BLaER1 (cell line): Measurements from ENCODE around the gene NPIPB8.
"Not testable (repeated sequence)": the region's sequence is repeated elsewhere in the genome, so short reads cannot be mapped to it uniquely, and the experiment has no call there.

Experiments used
- H3K27ac ChIP-seq: shearing (Covaris generic); formaldehyde crosslinking; 2 replicates; pipeline ENCODE4 v1.8.1; 2022
- H3K27me3 ChIP-seq: shearing (Covaris generic); formaldehyde crosslinking; 2 replicates; pipeline ENCODE4 v1.8.1; 2022
- H3K36me3 ChIP-seq: shearing (Covaris generic); formaldehyde crosslinking; 2 replicates; pipeline ENCODE4 v1.8.1; 2022
- H3K4me1 ChIP-seq: shearing (Covaris generic); formaldehyde crosslinking; 2 replicates; pipeline ENCODE4 v1.8.1; 2022
- H3K4me2 ChIP-seq: shearing (Covaris generic); formaldehyde crosslinking; 2 replicates; pipeline ENCODE4 v1.8.1; 2022
- H3K4me3 ChIP-seq: shearing (Covaris generic); formaldehyde crosslinking; 2 replicates; pipeline ENCODE4 v1.8.1; 2022
- H3K9ac ChIP-seq: shearing (Covaris generic); formaldehyde crosslinking; 2 replicates; pipeline ENCODE4 v1.8.1; 2022
- H3K9me3 ChIP-seq: shearing (Covaris generic); formaldehyde crosslinking; 2 replicates; pipeline ENCODE4 v1.8.1; 2022
- H4K20me1 ChIP-seq: shearing (Covaris generic); formaldehyde crosslinking; 2 replicates; pipeline ENCODE4 v1.8.1; 2022
- Cebpa-rat ChIP-seq: shearing (Covaris generic); IDR thresholded peaks from 2 replicates; pipeline ENCODE4 v1.8.1; 2022

NPIPB8 gene

GRCh38 chr16:28615486-28616223, 22.2 kb upstream of the NPIPB8 start:
- not testable (repeated sequence) for H3K9me3 ChIP-seq, H3K27ac ChIP-seq, H3K9ac ChIP-seq, H3K36me3 ChIP-seq, H3K27me3 ChIP-seq, H3K4me3 ChIP-seq, H4K20me1 ChIP-seq
- Histone ChIP-seq H3K4me2 (peak overlapping the region; percentile 74; the same call in 1 of the 2 replicates), H3K4me1 (peaks cover 47% of the 10 kb centered on the region)

- not testable (repeated sequence) for H3K9ac ChIP-seq, H3K36me3 ChIP-seq, H3K9me3 ChIP-seq, H3K27me3 ChIP-seq, H3K4me3 ChIP-seq, H4K20me1 ChIP-seq
- peaks cover 41% of the 10 kb centered on the region for H3K4me1 ChIP-seq
- H3K27ac ChIP-seq, result peak overlapping the region; percentile 55; the same call in 1 of the 2 replicates
- H3K4me2 ChIP-seq, result peak overlapping the region; percentile 74
Measured at GRCh38 chr16:28616224-28616577, 21.7 kb upstream of the NPIPB8 start.

- Histone ChIP-seq H3K4me3 (no peak overlapping the region), H3K27ac (peak overlapping the region; percentile 55; the same call in 1 of the 2 replicates), H3K36me3 (no peaks in the 10 kb centered on the region), H3K4me1 (peaks cover 41% of the 10 kb centered on the region), H3K9ac (no peak overlapping the region; the same call in 1 of the 2 replicates), H4K20me1 (no peaks in the 10 kb centered on the region), H3K27me3 (no peaks in the 10 kb centered on the region), H3K9me3 (no peaks in the 10 kb centered on the region), H3K4me2 (peak overlapping the region; percentile 74)
- TF ChIP-seq Cebpa-rat, result no peak
Measured at GRCh38 chr16:28616636-28617035, 21.2 kb upstream of the NPIPB8 start.

DNA sequence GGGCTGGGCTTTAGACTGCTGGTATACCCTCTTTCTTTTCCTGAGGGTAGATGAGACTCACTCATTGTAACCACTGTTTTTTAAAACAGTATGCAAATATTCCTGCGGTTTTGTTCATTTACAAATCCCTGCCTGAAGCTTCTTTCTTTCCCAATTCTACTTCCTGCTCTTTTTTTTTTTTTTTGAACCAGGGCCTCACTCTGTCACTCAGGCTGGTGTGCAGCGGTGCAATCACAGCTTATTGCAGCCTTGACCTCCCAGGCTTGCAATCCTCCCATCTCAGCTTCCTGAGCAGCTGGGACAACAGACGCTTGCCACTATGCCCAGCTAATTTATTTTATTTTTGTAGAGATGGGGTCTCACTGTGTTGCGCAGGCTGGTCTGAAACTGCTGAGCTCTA, 20.0 kb upstream of the NPIPB8 start:
- peak; percentile 76 for TF ChIP-seq Cebpa-rat
- Histone ChIP-seq H3K4me3 (peak overlapping the region; percentile 22; the same call in 1 of the 2 replicates), H3K27ac (peak overlapping the region; percentile 56), H3K9me3 (no peaks in the 10 kb centered on the region), H3K9ac (peak overlapping the region; percentile 49; the same call in 1 of the 2 replicates), H3K27me3 (no peaks in the 10 kb centered on the region), H3K4me2 (peak overlapping the region; percentile 74), H4K20me1 (no peaks in the 10 kb centered on the region), H3K36me3 (no peaks in the 10 kb centered on the region), H3K4me1 (peaks cover 50% of the 10 kb centered on the region)

DNA sequence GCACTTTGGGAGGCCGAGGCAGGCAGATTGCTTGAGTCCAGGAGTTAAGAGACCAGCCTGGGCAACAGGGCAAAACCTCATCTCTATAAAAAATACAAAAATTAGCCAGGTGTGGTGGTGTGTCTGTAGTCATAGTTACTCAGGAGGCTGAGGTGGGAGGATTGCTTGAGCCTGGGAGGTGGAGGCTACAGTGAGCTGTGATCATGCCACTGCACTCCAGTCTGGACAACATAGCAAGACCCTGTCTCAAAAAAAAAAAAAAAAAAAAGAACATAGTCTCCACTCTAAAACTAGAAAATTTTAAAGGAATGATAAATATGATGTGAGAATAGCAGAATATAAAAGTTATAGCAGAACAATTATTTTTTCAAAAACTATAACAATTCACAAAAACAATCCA, 17.5 kb upstream of the NPIPB8 start:
- not testable (repeated sequence) for H3K36me3 ChIP-seq, H3K4me2 ChIP-seq, H3K27me3 ChIP-seq, H3K4me3 ChIP-seq, H3K9ac ChIP-seq, H4K20me1 ChIP-seq, H3K9me3 ChIP-seq, H3K27ac ChIP-seq
- H3K4me1 ChIP-seq, result peaks cover 55% of the 10 kb centered on the region

GRCh38 chr16:28621481-28622155, 16.2 kb upstream of the NPIPB8 start:
- Histone ChIP-seq H3K9ac (no peak overlapping the region), H3K4me3 (peak overlapping the region; percentile 67), H3K27ac (no peak overlapping the region), H3K4me1 (peaks cover 45% of the 10 kb centered on the region), H3K4me2 (peak overlapping the region; percentile 69), H3K9me3 (no peaks in the 10 kb centered on the region), H3K36me3 (no peaks in the 10 kb centered on the region), H3K27me3 (no peaks in the 10 kb centered on the region), H4K20me1 (no peaks in the 10 kb centered on the region)
- no peak for TF ChIP-seq Cebpa-rat

DNA sequence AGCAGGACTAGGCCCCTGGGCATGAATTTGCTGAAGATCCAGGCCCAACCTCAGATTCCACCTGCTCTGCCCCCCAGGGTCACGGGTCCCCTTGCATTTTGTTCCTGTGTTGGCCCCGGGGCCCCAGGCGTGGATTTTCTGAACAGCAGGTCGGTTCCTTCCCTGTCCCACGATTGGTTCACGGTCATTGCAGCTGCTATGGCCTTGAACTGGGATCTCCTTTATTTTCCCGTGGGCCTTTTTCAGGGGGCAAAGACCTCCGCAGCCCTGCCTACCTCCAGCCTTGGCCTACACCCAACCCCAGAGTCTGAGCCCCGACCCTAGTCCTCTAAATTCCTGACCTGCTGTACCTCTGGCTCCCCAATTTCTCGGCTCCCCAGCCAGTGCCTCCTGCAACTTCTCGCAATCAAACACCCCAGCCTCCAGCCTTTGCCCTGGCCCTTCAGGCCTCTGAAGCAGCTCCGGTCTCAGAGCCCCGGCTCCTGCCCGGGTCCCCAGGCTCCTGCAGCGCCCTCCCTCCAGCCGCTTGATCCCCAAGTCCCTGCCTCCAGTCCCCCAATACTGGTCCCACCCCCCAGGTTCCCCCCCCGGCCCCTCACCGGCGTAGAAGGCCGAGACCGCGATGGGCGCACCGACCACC, 15.2 kb upstream of the NPIPB8 start:
- peak overlapping the region; percentile 69 for H3K4me2 ChIP-seq
- H4K20me1 ChIP-seq, H3K36me3 ChIP-seq, H3K9me3 ChIP-seq, H3K27me3 ChIP-seq: not testable (repeated sequence)
- peaks cover 35% of the 10 kb centered on the region for H3K4me1 ChIP-seq
- H3K9ac ChIP-seq, result peak overlapping the region; percentile 76
- H3K4me3 ChIP-seq, result peak overlapping the region; percentile 67
- peak overlapping the region; percentile 80 for H3K27ac ChIP-seq

- Histone ChIP-seq H3K9me3 (no peaks in the 10 kb centered on the region), H3K36me3 (no peaks in the 10 kb centered on the region), H3K27me3 (no peaks in the 10 kb centered on the region), H3K4me2 (peak overlapping the region; percentile 69), H3K27ac (peak overlapping the region; percentile 80), H3K4me1 (peaks cover 29% of the 10 kb centered on the region), H3K4me3 (peak overlapping the region; percentile 67), H3K9ac (peak overlapping the region; percentile 76), H4K20me1 (no peaks in the 10 kb centered on the region)
- TF ChIP-seq Cebpa-rat, result no peak
Measured at GRCh38 chr16:28623172-28623711, 14.6 kb upstream of the NPIPB8 start.

DNA sequence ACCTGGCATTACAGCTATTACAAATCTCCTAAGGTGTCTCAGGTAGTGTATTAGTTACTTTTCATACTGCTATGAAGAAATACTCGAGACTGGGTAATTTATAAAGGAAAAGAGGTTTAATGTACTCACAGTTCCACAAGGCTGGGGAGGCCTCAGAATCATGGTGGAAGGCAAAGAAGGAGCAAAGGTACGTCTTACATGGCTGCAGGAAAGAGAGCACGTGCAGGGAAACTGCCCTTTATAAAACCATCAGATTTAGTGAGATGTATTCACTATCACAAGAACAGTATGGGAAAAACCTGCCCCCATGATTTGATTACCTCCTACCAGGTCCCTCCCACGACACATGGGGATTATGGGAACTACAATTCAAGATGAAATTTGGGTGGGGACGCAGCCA, 7.0 kb upstream of the NPIPB8 start:
- H3K27me3 ChIP-seq, H3K4me1 ChIP-seq, H3K9me3 ChIP-seq, H3K4me3 ChIP-seq, H3K36me3 ChIP-seq, H3K4me2 ChIP-seq, H4K20me1 ChIP-seq, H3K27ac ChIP-seq, H3K9ac ChIP-seq: not testable (repeated sequence)

DNA sequence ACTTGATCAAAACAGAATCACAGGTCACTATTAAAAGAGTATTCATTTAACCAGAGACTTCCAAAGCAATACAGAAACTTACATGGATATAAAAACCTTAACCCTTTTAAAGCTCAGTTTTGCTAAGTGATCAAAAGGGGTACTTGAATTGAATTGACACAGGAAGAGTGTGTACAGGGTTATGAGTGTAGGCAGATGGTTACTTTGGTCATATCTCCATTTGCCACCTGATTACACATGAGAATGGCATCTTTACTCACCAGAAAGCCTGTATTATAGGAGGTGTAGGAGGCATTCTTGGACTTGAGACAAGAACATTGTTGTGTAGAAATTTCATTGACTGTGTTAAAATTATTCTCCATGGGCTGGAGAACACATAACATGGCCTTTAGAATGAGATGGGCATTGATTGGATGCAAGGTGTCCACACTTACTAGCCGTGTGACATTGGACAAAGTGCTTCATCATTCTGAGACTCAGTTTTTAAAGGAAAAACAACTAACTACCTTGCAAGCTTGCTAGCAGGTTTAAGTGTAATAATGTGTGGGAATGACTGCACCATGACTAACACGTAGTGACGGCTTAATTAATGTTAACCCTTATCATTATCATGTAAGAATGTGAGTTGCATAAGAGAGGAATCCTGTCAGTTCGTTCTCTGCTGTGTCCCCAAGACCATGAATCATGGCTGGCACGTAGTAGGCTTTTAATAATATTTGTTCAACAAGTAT, 1.6 kb upstream of the NPIPB8 start:
- H3K36me3 ChIP-seq, H4K20me1 ChIP-seq, H3K4me1 ChIP-seq, H3K9ac ChIP-seq, H3K4me2 ChIP-seq, H3K27me3 ChIP-seq, H3K27ac ChIP-seq, H3K4me3 ChIP-seq, H3K9me3 ChIP-seq: not testable (repeated sequence)

DNA sequence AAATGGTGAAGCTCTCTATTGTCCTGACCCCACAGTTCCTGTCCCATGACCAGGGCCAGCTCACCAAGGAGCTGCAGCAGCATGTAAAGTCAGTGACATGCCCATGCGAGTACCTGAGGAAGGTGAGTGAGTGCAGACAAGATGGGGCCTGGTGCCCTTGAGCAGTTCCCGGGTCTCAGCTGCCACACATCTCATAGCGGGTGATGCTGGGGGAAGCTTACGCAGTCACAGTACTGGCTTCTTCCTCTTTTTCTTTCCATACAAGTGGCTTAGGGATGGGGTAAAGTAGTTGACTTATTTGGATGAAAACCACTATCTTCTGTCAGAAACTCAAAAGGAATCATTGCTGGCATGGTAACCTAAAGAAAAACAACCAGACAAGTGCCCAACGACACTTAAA, 494 bp downstream of the NPIPB8 start:
- H3K27ac ChIP-seq, H3K27me3 ChIP-seq, H3K4me1 ChIP-seq, H3K9me3 ChIP-seq, H4K20me1 ChIP-seq, H3K9ac ChIP-seq, H3K36me3 ChIP-seq, H3K4me2 ChIP-seq, H3K4me3 ChIP-seq: not testable (repeated sequence)

DNA sequence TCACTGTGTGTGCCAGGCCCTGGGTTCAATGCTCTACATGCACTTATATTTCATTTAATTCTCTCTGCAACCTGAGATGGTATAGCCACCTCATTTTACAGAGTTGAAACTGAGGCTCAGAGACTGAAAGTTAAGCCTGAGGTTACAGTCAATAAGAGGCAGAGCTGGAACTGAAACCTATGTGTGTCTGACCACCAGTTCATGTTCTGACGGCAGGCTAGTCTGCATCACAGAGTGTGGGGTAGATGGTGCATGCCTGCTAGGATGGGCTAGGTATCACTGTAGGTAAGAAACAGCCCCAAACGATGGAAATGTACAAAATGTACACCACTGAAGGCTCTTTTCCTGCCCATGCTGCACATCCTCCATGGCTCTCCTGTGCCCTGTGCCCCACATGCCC, 2.1 kb downstream of the NPIPB8 start:
- not testable (repeated sequence) for H3K4me1 ChIP-seq, H3K9ac ChIP-seq, H3K4me2 ChIP-seq, H3K9me3 ChIP-seq, H3K4me3 ChIP-seq, H4K20me1 ChIP-seq, H3K27ac ChIP-seq, H3K27me3 ChIP-seq, H3K36me3 ChIP-seq

DNA sequence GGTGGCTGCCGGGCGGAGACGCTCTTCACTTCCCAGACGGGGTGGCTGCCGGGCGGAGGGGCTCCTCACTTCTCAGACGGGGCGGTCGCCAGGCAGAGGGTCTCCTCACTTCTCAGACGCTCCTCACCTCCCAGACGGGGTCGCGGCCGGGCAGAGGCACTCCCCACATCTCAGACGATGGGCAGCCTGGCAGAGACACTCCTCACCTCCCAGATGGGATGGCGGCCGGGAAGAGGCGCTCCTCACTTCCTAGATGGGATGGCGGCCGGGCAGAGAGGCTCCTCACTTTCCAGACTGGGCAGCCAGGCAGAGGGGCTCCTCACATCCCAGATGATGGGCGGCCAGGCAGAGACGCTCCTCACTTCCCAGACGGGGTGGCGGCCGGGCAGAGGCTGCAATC, 28.4 kb downstream of the NPIPB8 start:
- H3K9ac ChIP-seq, H3K4me3 ChIP-seq, H4K20me1 ChIP-seq, H3K27ac ChIP-seq, H3K4me1 ChIP-seq, H3K27me3 ChIP-seq, H3K9me3 ChIP-seq, H3K4me2 ChIP-seq, H3K36me3 ChIP-seq: not testable (repeated sequence)
